GM23338 (cell line): ENCODE measurements around the gene MIEF2.
A peak's percentile ranks its signal among the peaks of the same experiment; 100 is the strongest.

Experiments
- CTCF ChIP-seq, 2 experiments: fragments of 200-600 bp in 1 of 2; sonication (generic) in 1 of 2; conservative IDR thresholded peaks; 2 replicates each; pipeline versions ENCODE4 v1.5.1 to v1.6.1; 2016 to 2017; ENCODE audit warnings: antibody characterized with exemption in 2 of 2, low read depth in 2 of 2, mild to moderate bottlenecking in 2 of 2, moderate library complexity in 1 of 2
- EZH2 ChIP-seq: fragments of 200-600 bp; sonication (generic); IDR thresholded peaks from one replicate; pipeline ENCODE4 v1.8.0; 2017; ENCODE audit warnings: antibody characterized with exemption, mild to moderate bottlenecking, low read depth; ENCODE audit not compliant: unreplicated experiment
- POLR2AphosphoS5 ChIP-seq: IDR thresholded peaks from 2 replicates; pipeline ENCODE4 v1.6.1; 2016; ENCODE audit warnings: antibody characterized with exemption, low read depth

GRCh38 chr17:18225642-18226283, 34.7 kb upstream of the MIEF2 start:
- TF ChIP-seq CTCF (conservative IDR thresholded peaks at IDR 0.05; ENCODE audit: low read depth in 2 of 2), result no peak
- TF ChIP-seq EZH2, result no peak
- peak; percentile 11; the same call in 1 of the 2 replicates for TF ChIP-seq POLR2AphosphoS5
